ENCODE data around the gene RSPO1.

GRCh38 chr1:37601441-37601840, 33.3 kb downstream of the RSPO1 start:
- TF ChIP-seq TAF1 (IDR thresholded peaks at IDR 0.05; ENCODE audit: borderline replicate concordance, insufficient read depth, low read length): no peak
- TF ChIP-seq REST (IDR thresholded peaks at IDR 0.05; ENCODE audit: insufficient read depth in 1 of 2, low read depth in 2 of 2, low read length in 2 of 2): no peak
